Dendritic cell treated with granulocyte-macrophage colony-stimulating factor and Interleukin-4, amounts not matched to agents 40 ng/mL and 50 ng/mL, for 4 days (primary cell): ENCODE results near the gene ACAD11.
"Not testable (repeated sequence)": the region's sequence is repeated elsewhere in the genome, so short reads cannot be mapped to it uniquely, and the experiment has no call there.

Experiments used
- H3K27ac Mint-ChIP-seq: one replicate; pipeline ENCODE4 v1.8.0; 2022; ENCODE audit warnings: mild to moderate bottlenecking, mixed read lengths
- H3K27me3 Mint-ChIP-seq: one replicate; pipeline ENCODE4 v1.8.0; 2022; ENCODE audit warnings: mild to moderate bottlenecking, mixed read lengths
- H3K36me3 Mint-ChIP-seq: one replicate; pipeline ENCODE4 v1.8.0; 2022; ENCODE audit warnings: low read depth, mixed read lengths
- H3K4me1 Mint-ChIP-seq: one replicate; pipeline ENCODE4 v1.8.0; 2022; ENCODE audit warnings: low read depth, mixed read lengths
- H3K4me3 Mint-ChIP-seq: one replicate; pipeline ENCODE4 v1.8.0; 2022; ENCODE audit warnings: mild to moderate bottlenecking, moderate library complexity, mixed read lengths
- H3K9me3 Mint-ChIP-seq: one replicate; pipeline ENCODE4 v1.8.0; 2022; ENCODE audit warnings: mixed read lengths
- intact Hi-C: fragments of 100-400 bp; cut with micrococcal nuclease; formaldehyde crosslinking; loops from one replicate; pipeline ENCODE4 v1.15.0; 2022

The ACAD11 gene

GRCh38 chr3:132641427-132641826 is 18.2 kb downstream of the ACAD11 start:
- peaks cover 24% of the 10 kb centered on the region for H3K36me3 Mint-ChIP-seq
- H3K9me3 Mint-ChIP-seq, H3K4me3 Mint-ChIP-seq, H3K4me1 Mint-ChIP-seq, intact Hi-C loops, H3K27ac Mint-ChIP-seq, H3K27me3 Mint-ChIP-seq: not testable (repeated sequence)

- H3K4me1 Mint-ChIP-seq: peaks cover 5% of the 10 kb centered on the region
- no peaks in the 10 kb centered on the region for H3K27me3 Mint-ChIP-seq
- no peak overlapping the region for H3K27ac Mint-ChIP-seq
- peaks cover 25% of the 10 kb centered on the region for H3K36me3 Mint-ChIP-seq
- no peak overlapping the region for H3K4me3 Mint-ChIP-seq
- no peaks in the 10 kb centered on the region for H3K9me3 Mint-ChIP-seq
- intact Hi-C loops: no loop called here
Observed at GRCh38 chr3:132638706-132639105, 20.9 kb downstream of the ACAD11 start.

- H3K27ac Mint-ChIP-seq: no peak overlapping the region
- peaks cover 25% of the 10 kb centered on the region for H3K36me3 Mint-ChIP-seq
- no peaks in the 10 kb centered on the region for H3K27me3 Mint-ChIP-seq
- no peak overlapping the region for H3K4me3 Mint-ChIP-seq
- H3K4me1 Mint-ChIP-seq: peaks cover 5% of the 10 kb centered on the region
- intact Hi-C loops: no loop called here
- no peaks in the 10 kb centered on the region for H3K9me3 Mint-ChIP-seq
Observed at GRCh38 chr3:132637590-132637989, 22.0 kb downstream of the ACAD11 start.

- Mint-ChIP-seq H3K36me3 (peaks cover 18% of the 10 kb centered on the region), H3K27me3 (no peaks in the 10 kb centered on the region), H3K27ac (no peak overlapping the region), H3K4me3 (no peak overlapping the region), H3K4me1 (no peaks in the 10 kb centered on the region), H3K9me3 (no peaks in the 10 kb centered on the region)
- intact Hi-C loops: no loop called here
Observed at GRCh38 chr3:132635052-132635451, 24.6 kb downstream of the ACAD11 start.

- H3K27me3 Mint-ChIP-seq: no peaks in the 10 kb centered on the region
Observed at GRCh38 chr3:132630612-132631011, 29.0 kb downstream of the ACAD11 start.

GRCh38 chr3:132629928-132630327 is 29.7 kb downstream of the ACAD11 start:
- Mint-ChIP-seq H3K9me3 (no peaks in the 10 kb centered on the region), H3K36me3 (peaks cover 22% of the 10 kb centered on the region), H3K4me3 (no peak overlapping the region), H3K27me3 (no peaks in the 10 kb centered on the region), H3K27ac (no peak overlapping the region), H3K4me1 (no peaks in the 10 kb centered on the region)
- intact Hi-C loops: no loop called here

More at GRCh38 chr3:132630612-132631011, 29.0 kb downstream of the ACAD11 start:
- intact Hi-C loops: no loop called here
- Mint-ChIP-seq H3K4me1 (no peaks in the 10 kb centered on the region), H3K4me3 (no peak overlapping the region), H3K9me3 (no peaks in the 10 kb centered on the region), H3K27ac (no peak overlapping the region), H3K36me3 (peaks cover 22% of the 10 kb centered on the region)

- intact Hi-C loops: no loop called here
Observed at GRCh38 chr3:132628157-132628556, 31.5 kb downstream of the ACAD11 start.

GRCh38 chr3:132626955-132627354 is 32.7 kb downstream of the ACAD11 start:
- H3K36me3 Mint-ChIP-seq: peaks cover 22% of the 10 kb centered on the region
- intact Hi-C loops: no loop called here
- no peak overlapping the region for H3K4me3 Mint-ChIP-seq
- H3K9me3 Mint-ChIP-seq: no peaks in the 10 kb centered on the region
- no peaks in the 10 kb centered on the region for H3K27me3 Mint-ChIP-seq
- H3K27ac Mint-ChIP-seq: no peak overlapping the region
- H3K4me1 Mint-ChIP-seq: no peaks in the 10 kb centered on the region

More at GRCh38 chr3:132628157-132628556, 31.5 kb downstream of the ACAD11 start:
- Mint-ChIP-seq H3K27me3 (no peaks in the 10 kb centered on the region), H3K36me3 (peaks cover 22% of the 10 kb centered on the region), H3K27ac (no peak overlapping the region), H3K4me1 (no peaks in the 10 kb centered on the region), H3K9me3 (no peaks in the 10 kb centered on the region), H3K4me3 (no peak overlapping the region)

GRCh38 chr3:132625613-132626012 is 34.0 kb downstream of the ACAD11 start:
- H3K27ac Mint-ChIP-seq: no peak overlapping the region
- intact Hi-C loops: no loop called here
- peaks cover 31% of the 10 kb centered on the region for H3K36me3 Mint-ChIP-seq
- no peak overlapping the region for H3K4me3 Mint-ChIP-seq
- H3K9me3 Mint-ChIP-seq: no peaks in the 10 kb centered on the region
- no peaks in the 10 kb centered on the region for H3K4me1 Mint-ChIP-seq
- H3K27me3 Mint-ChIP-seq: no peaks in the 10 kb centered on the region

GRCh38 chr3:132624790-132625189 is 34.8 kb downstream of the ACAD11 start:
- Mint-ChIP-seq H3K4me3 (no peak overlapping the region), H3K36me3 (peaks cover 31% of the 10 kb centered on the region), H3K9me3 (no peaks in the 10 kb centered on the region), H3K27ac (no peak overlapping the region), H3K4me1 (no peaks in the 10 kb centered on the region), H3K27me3 (no peaks in the 10 kb centered on the region)
- intact Hi-C loops: no loop called here

GRCh38 chr3:132623646-132624045 is 36.0 kb downstream of the ACAD11 start:
- no peaks in the 10 kb centered on the region for H3K27me3 Mint-ChIP-seq
- no peaks in the 10 kb centered on the region for H3K4me1 Mint-ChIP-seq
- intact Hi-C loops: no loop called here
- H3K9me3 Mint-ChIP-seq: no peaks in the 10 kb centered on the region
- H3K36me3 Mint-ChIP-seq: peaks cover 26% of the 10 kb centered on the region
- no peak overlapping the region for H3K4me3 Mint-ChIP-seq
- H3K27ac Mint-ChIP-seq: no peak overlapping the region

GRCh38 chr3:132622761-132623160 is 36.8 kb downstream of the ACAD11 start:
- Mint-ChIP-seq H3K4me3 (no peak overlapping the region), H3K4me1 (no peaks in the 10 kb centered on the region), H3K9me3 (no peaks in the 10 kb centered on the region), H3K36me3 (peaks cover 26% of the 10 kb centered on the region), H3K27ac (no peak overlapping the region), H3K27me3 (no peaks in the 10 kb centered on the region)
- intact Hi-C loops: no loop called here

- intact Hi-C loops: no loop called here
- no peaks in the 10 kb centered on the region for H3K27me3 Mint-ChIP-seq
- no peaks in the 10 kb centered on the region for H3K9me3 Mint-ChIP-seq
- H3K27ac Mint-ChIP-seq: no peak overlapping the region
- peaks cover 25% of the 10 kb centered on the region for H3K36me3 Mint-ChIP-seq
- H3K4me3 Mint-ChIP-seq: no peak overlapping the region
- H3K4me1 Mint-ChIP-seq: no peaks in the 10 kb centered on the region
Observed at GRCh38 chr3:132622148-132622547, 37.5 kb downstream of the ACAD11 start.

GRCh38 chr3:132616780-132617179 is 42.8 kb downstream of the ACAD11 start:
- no peaks in the 10 kb centered on the region for H3K4me1 Mint-ChIP-seq
- no peak overlapping the region for H3K4me3 Mint-ChIP-seq
- peaks cover 21% of the 10 kb centered on the region for H3K36me3 Mint-ChIP-seq
- H3K27ac Mint-ChIP-seq: no peak overlapping the region
- H3K9me3 Mint-ChIP-seq: peaks cover 10% of the 10 kb centered on the region
- intact Hi-C loops: no loop called here
- no peaks in the 10 kb centered on the region for H3K27me3 Mint-ChIP-seq

GRCh38 chr3:132615881-132616280 is 43.7 kb downstream of the ACAD11 start:
- H3K9me3 Mint-ChIP-seq: peaks cover 10% of the 10 kb centered on the region
- intact Hi-C loops: no loop called here

More at GRCh38 chr3:132615881-132616280, 43.7 kb downstream of the ACAD11 start:
- Mint-ChIP-seq H3K4me3 (no peak overlapping the region), H3K27ac (no peak overlapping the region), H3K36me3 (peaks cover 15% of the 10 kb centered on the region), H3K27me3 (no peaks in the 10 kb centered on the region), H3K4me1 (peaks cover 7% of the 10 kb centered on the region)
